ENCODE results near the gene LTB4R. TPM values are rescaled to one million over a fixed set of nuclear protein-coding genes. Genes with fewer than 3 reads are reported as not detected.

Gene LTB4R
- polyA plus RNA-seq (2013, experiment 1 of 2), result 6.7 TPM
- 6.5 TPM for polyA plus RNA-seq (2013, experiment 2 of 2)

GRCh38 chr14:24310646-24311604, at the start of gene LTB4R:
Gene LTB4R, plus strand, starts transcription at chr14:24311502. Its CDS starts 4,150 bp downstream, at chr14:24315652.
- Histone ChIP-seq H3K4me1 (ENCODE audit: control insufficient read depth, insufficient read depth, low read length, poor library complexity, severe bottlenecking) (no peaks in the 10 kb centered on the region), H3K4me3 (ENCODE audit: extremely low read depth, insufficient read depth, low read length, poor library complexity, severe bottlenecking) (no peak within 1 kb of the TSS), H3K36me3 (ENCODE audit: control insufficient read depth, insufficient read depth, low read length) (peaks cover 53% of the 10 kb centered on the region), H3K27ac (ENCODE audit: low read depth, low read length, severe bottlenecking) (no peak within 1 kb of the TSS), H3K9me3 (ENCODE audit: control insufficient read depth, low read length) (no peaks in the 10 kb centered on the region)
- WGBS, 2 experiments (ENCODE audit: insufficient coverage in 2 of 2), result 97% methylated on average over 87 to 99 of the region's 99 CpGs

GRCh38 chr14:24261969-24262327, 49.4 kb upstream of the LTB4R start:
- H3K27ac ChIP-seq (ENCODE audit: low read depth, low read length, severe bottlenecking), result no peak overlapping the region

GRCh38 chr14:24262821-24263733, 48.2 kb upstream of the LTB4R start, which contains the start of gene TGM1:
Gene TGM1, minus strand, starts transcription at chr14:24263177. Its CDS starts 825 bp downstream, at chr14:24262352.
- Histone ChIP-seq H3K4me1 (ENCODE audit: control insufficient read depth, insufficient read depth, low read length, poor library complexity, severe bottlenecking) (peaks cover 3% of the 10 kb centered on the region), H3K27ac (ENCODE audit: low read depth, low read length, severe bottlenecking) (no peak within 1 kb of the TSS), H3K4me3 (ENCODE audit: extremely low read depth, insufficient read depth, low read length, poor library complexity, severe bottlenecking) (no peak within 1 kb of the TSS), H3K36me3 (ENCODE audit: control insufficient read depth, insufficient read depth, low read length) (peaks cover 12% of the 10 kb centered on the region), H3K9me3 (ENCODE audit: control insufficient read depth, low read length) (no peaks in the 10 kb centered on the region)
- 70 to 79% methylated on average over 8 to 11 of the region's 14 CpGs for WGBS, 2 experiments (ENCODE audit: insufficient coverage in 2 of 2)

More at GRCh38 chr14:24261969-24262327, 49.4 kb upstream of the LTB4R start:
- Histone ChIP-seq H3K4me1 (ENCODE audit: control insufficient read depth, insufficient read depth, low read length, poor library complexity, severe bottlenecking) (peaks cover 3% of the 10 kb centered on the region), H3K9me3 (ENCODE audit: control insufficient read depth, low read length) (no peaks in the 10 kb centered on the region), H3K36me3 (ENCODE audit: control insufficient read depth, insufficient read depth, low read length) (peaks cover 12% of the 10 kb centered on the region), H3K4me3 (ENCODE audit: extremely low read depth, insufficient read depth, low read length, poor library complexity, severe bottlenecking) (no peak overlapping the region)
- 91 to 93% methylated on average over 17 to 19 of the region's 19 CpGs for WGBS, 2 experiments (ENCODE audit: insufficient coverage in 2 of 2)

- 87 to 100% methylated on average over 3 of the region's 6 CpGs for whole genome bisulfite sequencing, 2 experiments (ENCODE audit: insufficient coverage in 2 of 2)
- Histone ChIP-seq H3K4me3 (ENCODE audit: extremely low read depth, insufficient read depth, low read length, poor library complexity, severe bottlenecking) (no peak overlapping the region), H3K4me1 (ENCODE audit: control insufficient read depth, insufficient read depth, low read length, poor library complexity, severe bottlenecking) (peaks cover 3% of the 10 kb centered on the region), H3K27ac (ENCODE audit: low read depth, low read length, severe bottlenecking) (no peak overlapping the region), H3K36me3 (ENCODE audit: control insufficient read depth, insufficient read depth, low read length) (peaks cover 11% of the 10 kb centered on the region), H3K9me3 (ENCODE audit: control insufficient read depth, low read length) (no peaks in the 10 kb centered on the region)
Observed at GRCh38 chr14:24263848-24264247, 47.5 kb upstream of the LTB4R start.

- WGBS, 2 experiments (ENCODE audit: insufficient coverage in 2 of 2), result 90 to 91% methylated on average over 5 to 6 of the region's 6 CpGs
Observed at GRCh38 chr14:24264298-24264697, 47.0 kb upstream of the LTB4R start.

GRCh38 chr14:24266344-24267244, 44.7 kb upstream of the LTB4R start:
- Histone ChIP-seq H3K4me1 (ENCODE audit: control insufficient read depth, insufficient read depth, low read length, poor library complexity, severe bottlenecking) (no peaks in the 10 kb centered on the region), H3K4me3 (ENCODE audit: extremely low read depth, insufficient read depth, low read length, poor library complexity, severe bottlenecking) (no peak overlapping the region), H3K9me3 (ENCODE audit: control insufficient read depth, low read length) (no peaks in the 10 kb centered on the region), H3K36me3 (ENCODE audit: control insufficient read depth, insufficient read depth, low read length) (peaks cover 16% of the 10 kb centered on the region), H3K27ac (ENCODE audit: low read depth, low read length, severe bottlenecking) (no peak overlapping the region)
- 96 to 98% methylated on average over 15 to 17 of the region's 18 CpGs for WGBS, 2 experiments (ENCODE audit: insufficient coverage in 2 of 2)

More at GRCh38 chr14:24264298-24264697, 47.0 kb upstream of the LTB4R start:
- Histone ChIP-seq H3K9me3 (ENCODE audit: control insufficient read depth, low read length) (no peaks in the 10 kb centered on the region), H3K4me3 (ENCODE audit: extremely low read depth, insufficient read depth, low read length, poor library complexity, severe bottlenecking) (no peak overlapping the region), H3K4me1 (ENCODE audit: control insufficient read depth, insufficient read depth, low read length, poor library complexity, severe bottlenecking) (peaks cover under 1% of the 10 kb centered on the region), H3K36me3 (ENCODE audit: control insufficient read depth, insufficient read depth, low read length) (peaks cover 16% of the 10 kb centered on the region), H3K27ac (ENCODE audit: low read depth, low read length, severe bottlenecking) (no peak overlapping the region)

- Histone ChIP-seq H3K27ac (ENCODE audit: low read depth, low read length, severe bottlenecking) (no peak overlapping the region), H3K9me3 (ENCODE audit: control insufficient read depth, low read length) (no peaks in the 10 kb centered on the region), H3K4me1 (ENCODE audit: control insufficient read depth, insufficient read depth, low read length, poor library complexity, severe bottlenecking) (no peaks in the 10 kb centered on the region), H3K36me3 (ENCODE audit: control insufficient read depth, insufficient read depth, low read length) (peaks cover 16% of the 10 kb centered on the region), H3K4me3 (ENCODE audit: extremely low read depth, insufficient read depth, low read length, poor library complexity, severe bottlenecking) (no peak overlapping the region)
- WGBS, 2 experiments (ENCODE audit: insufficient coverage in 2 of 2), result 95 to 98% methylated on average over 9 of the region's 9 CpGs
Observed at GRCh38 chr14:24267516-24267915, 43.8 kb upstream of the LTB4R start.

GRCh38 chr14:24268225-24268624, 43.1 kb upstream of the LTB4R start:
- Histone ChIP-seq H3K4me1 (ENCODE audit: control insufficient read depth, insufficient read depth, low read length, poor library complexity, severe bottlenecking) (no peaks in the 10 kb centered on the region), H3K36me3 (ENCODE audit: control insufficient read depth, insufficient read depth, low read length) (peaks cover 16% of the 10 kb centered on the region), H3K27ac (ENCODE audit: low read depth, low read length, severe bottlenecking) (no peak overlapping the region), H3K9me3 (ENCODE audit: control insufficient read depth, low read length) (no peaks in the 10 kb centered on the region), H3K4me3 (ENCODE audit: extremely low read depth, insufficient read depth, low read length, poor library complexity, severe bottlenecking) (no peak overlapping the region)
- WGBS, 2 experiments (ENCODE audit: insufficient coverage in 2 of 2), result 87 to 99% methylated on average over 5 to 7 of the region's 9 CpGs

GRCh38 chr14:24269368-24269767, 41.9 kb upstream of the LTB4R start:
- WGBS, 2 experiments (ENCODE audit: insufficient coverage in 2 of 2), result 88 to 98% methylated on average over 7 to 8 of the region's 8 CpGs
- H3K27ac ChIP-seq (ENCODE audit: low read depth, low read length, severe bottlenecking), result no peak overlapping the region
- no peak overlapping the region for H3K4me3 ChIP-seq (ENCODE audit: extremely low read depth, insufficient read depth, low read length, poor library complexity, severe bottlenecking)
- H3K36me3 ChIP-seq (ENCODE audit: control insufficient read depth, insufficient read depth, low read length), result peaks cover 16% of the 10 kb centered on the region
- H3K4me1 ChIP-seq (ENCODE audit: control insufficient read depth, insufficient read depth, low read length, poor library complexity, severe bottlenecking), result no peaks in the 10 kb centered on the region
- H3K9me3 ChIP-seq (ENCODE audit: control insufficient read depth, low read length), result no peaks in the 10 kb centered on the region

Data from mesodermal cell (in vitro differentiated cells).